RCC 7860 (cell line): ENCODE measurements around the gene GRIN2D.
A peak's percentile ranks its signal among the peaks of the same experiment; 100 is the strongest.
"Not testable (repeated sequence)": the region's sequence is repeated elsewhere in the genome, so short reads cannot be mapped to it uniquely, and the experiment has no call there.

Experiments used
- DNase-seq: peaks from one replicate; pipeline ENCODE4 v3.0.0-alpha.2; 2015; ENCODE audit warnings: low spot score
- FAIRE-seq: peaks from 2 replicates; lab custom pipeline; 2012; peaks lifted over from hg19 to GRCh38; lab: Jason Lieb, UNC

The GRIN2D gene

GRCh38 chr19:48371367-48371766 is 22.1 kb upstream of the GRIN2D start:
- DNase-seq: no peak
- no peak for FAIRE-seq

- DNase-seq, FAIRE-seq: not testable (repeated sequence)
Observed at GRCh38 chr19:48371771-48372170, 21.7 kb upstream of the GRIN2D start.

GRCh38 chr19:48372904-48373303 is 20.6 kb upstream of the GRIN2D start:
- FAIRE-seq: no peak

GRCh38 chr19:48373567-48373966 is 19.9 kb upstream of the GRIN2D start:
- DNase-seq (no peak), FAIRE-seq (no peak)

More at GRCh38 chr19:48372904-48373303, 20.6 kb upstream of the GRIN2D start:
- DNase-seq: no peak

- DNase-seq (no peak), FAIRE-seq (no peak)
Observed at GRCh38 chr19:48378194-48378570, 15.3 kb upstream of the GRIN2D start.

- no peak for DNase-seq
- FAIRE-seq: no peak
Observed at GRCh38 chr19:48379058-48379457, 14.4 kb upstream of the GRIN2D start.

- no peak for DNase-seq
- no peak for FAIRE-seq
Observed at GRCh38 chr19:48381178-48381950, 12.1 kb upstream of the GRIN2D start.

GRCh38 chr19:48382286-48382685 is 11.2 kb upstream of the GRIN2D start:
- FAIRE-seq: no peak
- no peak for DNase-seq

GRCh38 chr19:48385461-48386087 is 7.9 kb upstream of the GRIN2D start:
- FAIRE-seq: no peak

GRCh38 chr19:48386981-48387380 is 6.5 kb upstream of the GRIN2D start:
- DNase-seq (no peak), FAIRE-seq (no peak)

More at GRCh38 chr19:48385461-48386087, 7.9 kb upstream of the GRIN2D start:
- DNase-seq: no peak

- DNase-seq (peak; percentile 15), FAIRE-seq (no peak)
Observed at GRCh38 chr19:48390188-48391099, 3.0 kb upstream of the GRIN2D start.

- DNase-seq (peak; percentile 38), FAIRE-seq (no peak)
Observed at GRCh38 chr19:48391100-48392005, 2.1 kb upstream of the GRIN2D start, which contains the start of gene KDELR1. Gene KDELR1, minus strand, starts transcription at chr19:48391551. Its CDS starts 193 bp downstream, at chr19:48391358.

GRCh38 chr19:48392006-48392344 is 1.5 kb upstream of the GRIN2D start:
- FAIRE-seq, DNase-seq: not testable (repeated sequence)

- no peak for FAIRE-seq
- DNase-seq: no peak
Observed at GRCh38 chr19:48392860-48393558, 459 bp upstream of the GRIN2D start.

GRCh38 chr19:48394331-48395169 is 1.1 kb downstream of the GRIN2D start:
- DNase-seq (no peak), FAIRE-seq (no peak)

- DNase-seq: no peak
- no peak for FAIRE-seq
Observed at GRCh38 chr19:48395170-48395455, 1.6 kb downstream of the GRIN2D start.

- FAIRE-seq (no peak), DNase-seq (no peak)
Observed at GRCh38 chr19:48395499-48395898, 2.0 kb downstream of the GRIN2D start.

GRCh38 chr19:48396016-48396823 is 2.8 kb downstream of the GRIN2D start:
- DNase-seq: no peak
- FAIRE-seq: no peak
